ENCODE results near the gene ERICH6. TPM values are rescaled to one million over a fixed set of nuclear protein-coding genes. Genes with fewer than 3 reads are reported as not detected.

The ERICH6 gene
- total and polyA plus RNA-seq, 2 donors (not counting 3 experiments of a cell fraction or from before 2014, with no cell fraction given) = not detected

- FAIRE-seq = peak; percentile 12
- dilution Hi-C loops (cut with MboI; ENCODE audit: extremely low pct_ligation_motif_present, low sequenced_read_pairs) = no loop called here
- no TSS peak for BruUV-seq (replicated peaks)
Observed at GRCh38 chr3:150733936-150734794, 30.4 kb upstream of the ERICH6 start.

More at GRCh38 chr3:150733936-150734794, 30.4 kb upstream of the ERICH6 start:
- CTCF ChIA-PET = interaction anchor here (1.5 to 2.0 kb wide), 2 partner anchors 13 to 131 kb away, joined by 3 to 8 read pairs; no protein-coding TSS in a partner anchor
- Histone ChIP-seq H3K9me3 (replicated peaks; ENCODE audit: control insufficient read depth, insufficient read depth, low read length) (no peaks in the 10 kb centered on the region), H2AFZ (ENCODE audit: low read depth, low read length) (no peak overlapping the region), H3K4me1 (ENCODE audit: control insufficient read depth, extremely low read depth, insufficient read depth, low read length) (no peaks in the 10 kb centered on the region), H3K27me3 (ENCODE audit: control insufficient read depth in 2 of 2, insufficient read depth in 2 of 2, low read length in 2 of 2) (no peaks in the 10 kb centered on the region), H4K20me1 (replicated peaks; ENCODE audit: control insufficient read depth, extremely low read depth, insufficient read depth, low read length) (no peaks in the 10 kb centered on the region), H3K4me2 (ENCODE audit: insufficient read depth, low read length) (no peak overlapping the region), H3K79me2 (ENCODE audit: control insufficient read depth, insufficient read depth, low read length) (no peaks in the 10 kb centered on the region), H3K9ac (replicated peaks; ENCODE audit: extremely low read depth, insufficient read depth, low read length) (no peak overlapping the region), H3K9me1 (replicated peaks; ENCODE audit: control insufficient read depth, extremely low read depth, insufficient read depth, low read length) (no peaks in the 10 kb centered on the region), H3K27ac (ENCODE audit: insufficient read depth, low read depth, low read length) (no peak overlapping the region), H3K36me3 (ENCODE audit: control insufficient read depth in 2 of 2, extremely low read depth in 1 of 2, insufficient read depth in 2 of 2, low read length in 2 of 2) (no peaks in the 10 kb centered on the region), H3K4me3 (replicated peaks in 1 of 3; ENCODE audit: insufficient read depth in 1 of 3, low read depth in 1 of 3, low read length in 3 of 3) (no peak overlapping the region)
- no peak for DNase-seq (ENCODE audit: low read depth, low spot score)
- POLR2A ChIA-PET = no interaction called here
- intact Hi-C loops (cut with micrococcal nuclease) = no loop called here
- TF ChIP-seq GATA2 (IDR thresholded peaks at IDR 0.05; ENCODE audit: insufficient read depth, insufficient read length, low read depth, low read length) (no peak), MAX (IDR thresholded peaks at IDR 0.05; ENCODE audit: insufficient read depth, insufficient read length) (no peak), JUN (IDR thresholded peaks at IDR 0.05; ENCODE audit: borderline replicate concordance, insufficient read depth, insufficient read length, low read depth) (no peak), MYC (IDR thresholded peaks at IDR 0.05; ENCODE audit: low read depth, low read length) (no peak), POLR2A (IDR thresholded peaks at IDR 0.05; ENCODE audit: low read depth, low read length) (no peak), EZH2 (IDR thresholded peaks at IDR 0.05; ENCODE audit: borderline replicate concordance, low read depth, low read length, severe bottlenecking) (no peak), FOS (IDR thresholded peaks at IDR 0.05; ENCODE audit: borderline replicate concordance, insufficient read depth, low read length) (no peak), CTCF (IDR thresholded peaks at IDR 0.05; ENCODE audit: extremely low read depth in 1 of 2, insufficient read depth in 1 of 2, low read depth in 1 of 2, low read length in 2 of 2) (no peak), POLR2AphosphoS5 (IDR thresholded peaks at IDR 0.05; ENCODE audit: insufficient read depth, low read depth, low read length) (no peak)
